H1 (cell line): ENCODE measurements around the gene PLCB4.

Experiments
- CBX8 ChIP-seq: fragments of 300-800, 300-1000 bp; sonication (generic); IDR thresholded peaks from 2 replicates; pipeline ENCODE4 v1.7.1; 2016; ENCODE audit warnings: low read depth, low read length, borderline replicate concordance
- CTCF ChIP-seq, 3 experiments: IDR thresholded peaks; 1 replicate in 2 of 3; 2 replicates in 1 of 3; pipeline versions ENCODE4 v1.5.1 to v1.6.1; 2011; ENCODE audit warnings: low read length in 3 of 3, mild to moderate bottlenecking in 3 of 3, inconsistent platforms in 2 of 3, low read depth in 1 of 3, moderate library complexity in 1 of 3; ENCODE audit not compliant: insufficient read depth in 1 of 3; ENCODE audit errors: control extremely low read depth in 1 of 3
- POLR2A ChIP-seq, 2 experiments: IDR thresholded peaks; 1 replicate in 1 of 2; 2 replicates in 1 of 2; pipeline ENCODE4 v1.6.1; 2011; ENCODE audit warnings: low read depth in 2 of 2, low read length in 2 of 2, mild to moderate bottlenecking in 2 of 2; ENCODE audit errors: control extremely low read depth in 1 of 2
- POLR2AphosphoS5 ChIP-seq: IDR thresholded peaks from 2 replicates; pipeline ENCODE4 v1.6.1; 2011; ENCODE audit warnings: low read depth, low read length

- TF ChIP-seq CTCF (IDR thresholded peaks at IDR 0.05; ENCODE audit: control extremely low read depth in 1 of 3, insufficient read depth in 1 of 3, low read depth in 1 of 3, low read length in 3 of 3) (no peak), POLR2A (IDR thresholded peaks at IDR 0.05; ENCODE audit: control extremely low read depth in 1 of 2, low read depth in 2 of 2, low read length in 2 of 2) (no peak), CBX8 (no peak), POLR2AphosphoS5 (no peak)
Observed at GRCh38 chr20:9402141-9402540, 333.3 kb downstream of the PLCB4 start.
